Pancreas (tissue), 10 donors: Measurements from ENCODE around the gene PLEKHG5. TPM values are rescaled to one million over a fixed set of nuclear protein-coding genes. Genes with fewer than 3 reads are reported as not detected.

Source experiments
- ATAC-seq, 4 donors: fragments of 200-7000 bp; cut with Tn5 transposase; one replicate each; pipeline versions ENCODE4 v1.8.0 to v1.9.1; 2020; ENCODE audit warnings: mild to moderate bottlenecking in 4 of 4, moderate library complexity in 4 of 4
- DNase-seq, 6 donors: peaks; one replicate each; pipeline ENCODE4 v3.0.0-alpha.2; 2020
- FAIRE-seq: peaks from 2 replicates; lab custom pipeline; 2012; peaks lifted over from hg19 to GRCh38; lab: Jason Lieb, UNC
- H3K27ac ChIP-seq, 4 donors: fragments of 200-600 bp; sonication (generic); 1 replicate in 3 of 4; 2 replicates in 1 of 4; pipeline versions ENCODE4 v1.5.0 to v1.8.0; 2020
- H3K27me3 ChIP-seq, 4 donors: fragments of 200-600 bp; one replicate each; pipeline ENCODE4 v1.8.0; 2021
- H3K36me3 ChIP-seq, 3 donors: fragments of 200-600 bp; sonication (generic) in 1 of 3; one replicate each; pipeline versions ENCODE4 v1.5.0 to v1.8.0; 2020 to 2021
- H3K4me1 ChIP-seq, 3 donors: fragments of 200-600 bp; one replicate each; pipeline ENCODE4 v1.8.0; 2021
- H3K4me3 ChIP-seq, 4 donors: fragments of 200-600 bp; sonication (generic) in 2 of 4; one replicate each; pipeline versions ENCODE4 v1.5.0 to v1.8.0; 2020 to 2021
- H3K9me3 ChIP-seq, 4 donors: fragments of 200-600 bp; one replicate each; pipeline ENCODE4 v1.8.0; 2021
- WGBS, 2 donors: extraction: QIAGEN DNeasy Blood & Tissue Kit; methylation state at CpG; one replicate each; pipeline ENCODE4 v1.1.7; 2013; 5-methylcytosine and 5-hydroxymethylcytosine counted together
- intact Hi-C, 3 donors: fragments of 100-400 bp; cut with DNase I; formaldehyde crosslinking; loops; one replicate each; pipeline versions ENCODE4 v1.11.1 to v1.14.2; 2022
- polyA plus RNA-seq, 2 donors: library from polyadenylated mRNA; stranded (reverse); fragments of 200-250 nt; gene quantifications; one replicate each; pipeline ENCODE4 v1.2.3, GENCODE V29; 2013
- total RNA-seq, 6 donors: library from RNA; stranded (reverse); fragmentation: NEBNext Ultra II Directional in 4 of 6; extraction: Animal tissue kit (Norgen Biotek cat#: 25700) in 4 of 6; gene quantifications; one replicate each; pipeline versions ENCODE4 v1.2.1 to v1.2.4, GENCODE V29; 2021 to 2023
- TF ChIP-seq, protein P1 (sequence below), 4 donors: fragments of 200-600 bp; sonication (generic) in 3 of 4; IDR thresholded peaks; one replicate each; pipeline versions ENCODE4 v1.5.0 to v1.8.0; 2021; ENCODE audit warnings: antibody characterized with exemption in 4 of 4
- donor health status: healthy with polysubstance abuse.
- donor health status: DM: no; HTN: no; CAD: no; lungs with moderate emphysema.
- donor health status: DM: no; HTN: no; CAD: no.
- donor health status: control.
- donor health status: control.
- donor health status: Bipolar disorder and iron deficiency.
- donor health status: DM: yes; HTN: yes; CAD: no.
- donor health status: DM: no; HTN: no; CAD: no.
- donor health status: DM: no; HTN: no; CAD: no.
- donor health status: DM: yes; HTN: yes; CAD: no.

PLEKHG5 gene
- total and polyA plus RNA-seq, 8 donors, result 1.5 to 7.3 (median 2.8) TPM

GRCh38 chr1:6471086-6471969 is 20.1 kb downstream of the PLEKHG5 start:
- H3K27me3 ChIP-seq, result no peaks in the 10 kb centered on the region
- no peaks in the 10 kb centered on the region for H3K36me3 ChIP-seq
- ATAC-seq (peak in 3 of 4 donors; percentile 20 to 59 (median 43)), DNase-seq (peak in 2 of 6 donors; percentile 28 to 62), FAIRE-seq (no peak)
- no peaks in the 10 kb centered on the region for H3K4me1 ChIP-seq
- H3K4me3 ChIP-seq, result no peak overlapping the region
- intact Hi-C loops, result no loop called here
- TF ChIP-seq, protein P1, sequence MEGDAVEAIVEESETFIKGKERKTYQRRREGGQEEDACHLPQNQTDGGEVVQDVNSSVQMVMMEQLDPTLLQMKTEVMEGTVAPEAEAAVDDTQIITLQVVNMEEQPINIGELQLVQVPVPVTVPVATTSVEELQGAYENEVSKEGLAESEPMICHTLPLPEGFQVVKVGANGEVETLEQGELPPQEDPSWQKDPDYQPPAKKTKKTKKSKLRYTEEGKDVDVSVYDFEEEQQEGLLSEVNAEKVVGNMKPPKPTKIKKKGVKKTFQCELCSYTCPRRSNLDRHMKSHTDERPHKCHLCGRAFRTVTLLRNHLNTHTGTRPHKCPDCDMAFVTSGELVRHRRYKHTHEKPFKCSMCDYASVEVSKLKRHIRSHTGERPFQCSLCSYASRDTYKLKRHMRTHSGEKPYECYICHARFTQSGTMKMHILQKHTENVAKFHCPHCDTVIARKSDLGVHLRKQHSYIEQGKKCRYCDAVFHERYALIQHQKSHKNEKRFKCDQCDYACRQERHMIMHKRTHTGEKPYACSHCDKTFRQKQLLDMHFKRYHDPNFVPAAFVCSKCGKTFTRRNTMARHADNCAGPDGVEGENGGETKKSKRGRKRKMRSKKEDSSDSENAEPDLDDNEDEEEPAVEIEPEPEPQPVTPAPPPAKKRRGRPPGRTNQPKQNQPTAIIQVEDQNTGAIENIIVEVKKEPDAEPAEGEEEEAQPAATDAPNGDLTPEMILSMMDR (IDR thresholded peaks at IDR 0.05), result no peak
- H3K9me3 ChIP-seq, result no peaks in the 10 kb centered on the region
- 83 to 89% methylated on average over 49 to 67 of the region's 67 CpGs for WGBS, 2 donors
- H3K27ac ChIP-seq, result no peak overlapping the region

DNA sequence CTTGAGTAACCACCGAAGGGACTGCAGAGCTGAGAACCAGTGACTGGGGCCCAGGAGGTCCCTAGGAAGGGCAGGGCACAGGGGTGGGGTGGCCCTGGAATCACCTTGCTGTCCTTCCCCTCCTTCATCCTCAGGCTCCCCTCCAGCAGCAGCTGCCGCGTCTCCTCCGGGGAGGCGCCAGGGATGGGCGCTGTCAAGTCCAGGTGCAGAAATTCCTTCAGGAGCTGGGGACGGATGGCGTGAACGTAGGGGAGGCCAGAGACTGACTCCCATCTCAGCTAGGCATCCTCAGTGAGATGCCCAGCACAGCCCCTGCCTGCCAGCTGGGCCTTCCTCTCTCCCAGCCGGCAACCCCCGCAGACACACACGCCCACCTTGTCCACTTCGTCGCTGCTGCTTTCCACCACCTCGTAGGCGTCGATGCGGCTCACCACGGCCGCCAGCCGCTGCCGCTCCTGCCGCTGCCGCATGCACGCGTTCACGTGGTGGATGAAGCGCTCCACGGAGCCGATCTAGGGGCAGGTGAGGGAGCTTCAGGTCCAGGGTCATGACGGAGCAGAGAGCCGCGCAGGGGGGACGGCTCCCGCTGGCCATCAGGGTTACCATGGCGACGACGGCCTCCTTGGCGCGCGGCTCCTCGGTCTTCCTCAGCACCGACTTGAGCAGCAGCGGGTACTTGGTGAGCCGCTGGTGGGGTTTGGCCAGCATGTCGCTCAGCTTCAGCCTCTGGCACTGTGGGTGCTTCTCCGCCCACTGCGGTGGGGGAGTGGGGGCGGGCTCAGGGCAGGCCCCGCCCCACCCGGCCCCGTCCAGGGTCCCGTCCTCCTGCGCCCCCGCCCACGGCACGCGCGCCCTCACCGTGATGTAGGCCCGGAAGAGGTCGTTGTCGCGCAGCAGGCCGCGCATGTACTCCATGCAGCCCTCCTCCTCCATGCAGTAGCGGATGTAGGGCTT is 21.1 kb downstream of the PLEKHG5 start:
- Histone ChIP-seq H3K36me3 (no peaks in the 10 kb centered on the region), H3K9me3 (no peaks in the 10 kb centered on the region), H3K27me3 (no peaks in the 10 kb centered on the region), H3K4me3 (no peak overlapping the region), H3K27ac (no peak overlapping the region), H3K4me1 (no peaks in the 10 kb centered on the region)
- peak in 2 of 6 donors; percentile 20 to 57 for DNase-seq
- intact Hi-C loops, result no loop called here
- 86 to 88% methylated on average over 54 to 67 of the region's 67 CpGs for WGBS, 2 donors
- no peak for ATAC-seq
- no peak for FAIRE-seq
- TF ChIP-seq, protein P1 (IDR thresholded peaks at IDR 0.05), result no peak

GRCh38 chr1:6468729-6469461 is 22.6 kb downstream of the PLEKHG5 start:
- DNase-seq (peak in 2 of 6 donors; percentile 9 to 58), ATAC-seq (no peak), FAIRE-seq (no peak)
- 86 to 92% methylated on average over 13 of the region's 13 CpGs for WGBS, 2 donors
- Histone ChIP-seq H3K27me3 (no peaks in the 10 kb centered on the region), H3K27ac (no peak overlapping the region), H3K4me1 (no peaks in the 10 kb centered on the region), H3K4me3 (no peak overlapping the region), H3K9me3 (no peaks in the 10 kb centered on the region), H3K36me3 (no peaks in the 10 kb centered on the region)
- intact Hi-C loops, result no loop called here
- TF ChIP-seq, protein P1 (IDR thresholded peaks at IDR 0.05), result no peak

GRCh38 chr1:6467744-6468688 is 23.5 kb downstream of the PLEKHG5 start:
- intact Hi-C loops, result no loop called here
- TF ChIP-seq, protein P1 (IDR thresholded peaks at IDR 0.05), result no peak
- Histone ChIP-seq H3K27me3 (no peaks in the 10 kb centered on the region), H3K9me3 (no peaks in the 10 kb centered on the region), H3K27ac (no peak overlapping the region), H3K4me1 (no peaks in the 10 kb centered on the region), H3K36me3 (no peaks in the 10 kb centered on the region), H3K4me3 (no peak overlapping the region)
- 89 to 91% methylated on average over 29 to 30 of the region's 30 CpGs for WGBS, 2 donors
- no peak for ATAC-seq
- peak in 2 of 6 donors; percentile 17 to 71 for DNase-seq
- FAIRE-seq, result no peak
